ENCODE results near the gene CDX1. TPM values are rescaled to one million over a fixed set of nuclear protein-coding genes. Genes with fewer than 3 reads are reported as not detected.
A peak's percentile ranks its signal among the peaks of the same experiment; 100 is the strongest.

The CDX1 gene
- total RNA-seq, 1 experiment from 2014 or later: 0.22 TPM

GRCh38 chr5:150120617-150121447 is 45.7 kb upstream of the CDX1 start:
- no peak overlapping the region for H2BK12ac ChIP-seq (ENCODE audit: insufficient read length, low read depth, low read length)
- H3K27me3 ChIP-seq (ENCODE audit: insufficient read depth, low read length): no peaks in the 10 kb centered on the region
- no peak overlapping the region for H4K91ac ChIP-seq (ENCODE audit: insufficient read length, low read depth, low read length)
- H2BK5ac ChIP-seq (ENCODE audit: insufficient read length, low read length): no peak overlapping the region
- H3K9me3 ChIP-seq (ENCODE audit: control insufficient read depth, low read depth, low read length): no peaks in the 10 kb centered on the region
- H3K14ac ChIP-seq (ENCODE audit: insufficient read depth, low read length): no peak overlapping the region; the same call in 1 of the 2 replicates
- peak; percentile 30 for DNase-seq
- H2BK15ac ChIP-seq (ENCODE audit: low read depth, low read length): no peak overlapping the region
- H2BK20ac ChIP-seq (ENCODE audit: low read depth, low read length, poor library complexity, severe bottlenecking): no peak overlapping the region
- TF ChIP-seq, protein P1, sequence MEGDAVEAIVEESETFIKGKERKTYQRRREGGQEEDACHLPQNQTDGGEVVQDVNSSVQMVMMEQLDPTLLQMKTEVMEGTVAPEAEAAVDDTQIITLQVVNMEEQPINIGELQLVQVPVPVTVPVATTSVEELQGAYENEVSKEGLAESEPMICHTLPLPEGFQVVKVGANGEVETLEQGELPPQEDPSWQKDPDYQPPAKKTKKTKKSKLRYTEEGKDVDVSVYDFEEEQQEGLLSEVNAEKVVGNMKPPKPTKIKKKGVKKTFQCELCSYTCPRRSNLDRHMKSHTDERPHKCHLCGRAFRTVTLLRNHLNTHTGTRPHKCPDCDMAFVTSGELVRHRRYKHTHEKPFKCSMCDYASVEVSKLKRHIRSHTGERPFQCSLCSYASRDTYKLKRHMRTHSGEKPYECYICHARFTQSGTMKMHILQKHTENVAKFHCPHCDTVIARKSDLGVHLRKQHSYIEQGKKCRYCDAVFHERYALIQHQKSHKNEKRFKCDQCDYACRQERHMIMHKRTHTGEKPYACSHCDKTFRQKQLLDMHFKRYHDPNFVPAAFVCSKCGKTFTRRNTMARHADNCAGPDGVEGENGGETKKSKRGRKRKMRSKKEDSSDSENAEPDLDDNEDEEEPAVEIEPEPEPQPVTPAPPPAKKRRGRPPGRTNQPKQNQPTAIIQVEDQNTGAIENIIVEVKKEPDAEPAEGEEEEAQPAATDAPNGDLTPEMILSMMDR (conservative IDR thresholded peaks at IDR 0.05): no peak
- H3K56ac ChIP-seq (ENCODE audit: insufficient read length, low read depth, low read length): no peak overlapping the region
- H3K4ac ChIP-seq (ENCODE audit: low read depth, low read length): no peak overlapping the region
- no peak overlapping the region for H4K5ac ChIP-seq (ENCODE audit: insufficient read length, low read depth, low read length)
- H4K8ac ChIP-seq (replicated peaks; ENCODE audit: insufficient read length, low read depth, low read length): no peak overlapping the region
- H2AFZ ChIP-seq (ENCODE audit: low read length): no peak overlapping the region
- H3K27me3 Mint-ChIP-seq (ENCODE audit: low read depth): peaks cover 7% of the 10 kb centered on the region
- H3K36me3 Mint-ChIP-seq (ENCODE audit: insufficient read depth in 1 of 3, low read depth in 3 of 3): no peaks in the 10 kb centered on the region
- H3K79me2 ChIP-seq (ENCODE audit: insufficient read depth, low read length): no peaks in the 10 kb centered on the region
- no peak overlapping the region for H3K4me2 ChIP-seq (ENCODE audit: insufficient read depth, insufficient read length, low read length)
- no peak overlapping the region; a peak in 1 of 5 replicates for H3K4me3 Mint-ChIP-seq
- no peak overlapping the region for H2AK5ac ChIP-seq (ENCODE audit: insufficient read length, low read length)
- H3K18ac ChIP-seq (ENCODE audit: insufficient read length, low read depth, low read length): no peak overlapping the region
- no peaks in the 10 kb centered on the region for H3K79me1 ChIP-seq (ENCODE audit: insufficient read depth, low read depth, low read length, poor library complexity, severe bottlenecking)
- no peak overlapping the region for H3K23ac ChIP-seq (ENCODE audit: insufficient read length, low read depth, low read length)
- H3K27ac Mint-ChIP-seq: no peak overlapping the region
- no peaks in the 10 kb centered on the region for H4K20me1 ChIP-seq (ENCODE audit: control insufficient read depth, insufficient read depth, insufficient read length)
- no peaks in the 10 kb centered on the region for H3K9me3 Mint-ChIP-seq
- H3K4me1 Mint-ChIP-seq: peaks cover 14 to 24% of the 10 kb centered on the region in 2 experiments
- no peaks in the 10 kb centered on the region for H3K23me2 ChIP-seq (ENCODE audit: insufficient read length, low read depth, low read length, poor library complexity, severe bottlenecking)
- no peak overlapping the region for H3T11ph ChIP-seq (ENCODE audit: low read length)
- no peak overlapping the region for H3K27ac ChIP-seq (ENCODE audit: insufficient read length, low read depth, low read length)
- no peak overlapping the region for H3K9ac ChIP-seq (ENCODE audit: extremely low read depth, insufficient read length, low read length)
- H3K4me1 ChIP-seq (ENCODE audit: insufficient read depth, low read length): no peaks in the 10 kb centered on the region
- H2BK120ac ChIP-seq (ENCODE audit: low read depth, low read length, poor library complexity, severe bottlenecking): no peak overlapping the region
- WGBS (ENCODE audit: extremely low coverage, insufficient read length, low lambda C conversion rate): no CpG with 5 or more reads among the region's 19 CpGs

All from H9 (cell line).